GM12878 (cell line): Measurements from ENCODE around the gene OSBPL3. TPM values are rescaled to one million over a fixed set of nuclear protein-coding genes. Genes with fewer than 3 reads are reported as not detected.

ENCODE experiments used
- ATF2 ChIP-seq: IDR thresholded peaks from 2 replicates; pipeline ENCODE4 v1.6.1; 2012; ENCODE audit warnings: low read length, inconsistent platforms
- ATF3 ChIP-seq: IDR thresholded peaks from 2 replicates; pipeline ENCODE4 v1.6.1; 2011; ENCODE audit warnings: low read depth, mild to moderate bottlenecking, low read length, moderate library complexity, borderline replicate concordance; ENCODE audit errors: extremely low read depth
- BCLAF1 ChIP-seq: fragments of 450-650 bp; IDR thresholded peaks from 2 replicates; pipeline ENCODE4 v1.6.1; 2017; ENCODE audit warnings: antibody characterized with exemption, mild to moderate bottlenecking, moderate library complexity
- CBX5 ChIP-seq: sonication (generic); IDR thresholded peaks from 2 replicates; pipeline ENCODE4 v1.6.1; 2016; ENCODE audit warnings: low read depth, moderate library complexity, mild to moderate bottlenecking, inconsistent platforms
- CEBPB ChIP-seq, 2 experiments: fragments of 150-350 bp in 1 of 2; IDR thresholded peaks; 2 replicates each; pipeline ENCODE4 v1.6.1; 2012 to 2014; ENCODE audit warnings: low read depth in 2 of 2, low read length in 2 of 2, borderline replicate concordance in 1 of 2, inconsistent platforms in 1 of 2
- CREB1 ChIP-seq: IDR thresholded peaks from 2 replicates; pipeline ENCODE4 v1.6.1; 2012; ENCODE audit warnings: low read depth, mild to moderate bottlenecking, inconsistent platforms
- CREM ChIP-seq: IDR thresholded peaks from 2 replicates; pipeline ENCODE4 v1.6.1; 2014; ENCODE audit warnings: antibody characterized with exemption, low read depth
- EED ChIP-seq: sonication (generic); IDR thresholded peaks from 2 replicates; pipeline ENCODE4 v1.6.1; 2016; ENCODE audit warnings: antibody characterized with exemption, low read depth
- EP300 ChIP-seq, 2 experiments: fragments of 150-350 bp in 1 of 2; IDR thresholded peaks; 2 replicates each; pipeline ENCODE4 v1.6.1; 2011 to 2012; ENCODE audit warnings: low read depth in 2 of 2, low read length in 2 of 2, borderline replicate concordance in 1 of 2, improper control_type of control experiment in 1 of 2, inconsistent platforms in 1 of 2; ENCODE audit not compliant: control insufficient read depth in 1 of 2
- IKZF2 ChIP-seq, 2 experiments: fragments of 450-650 bp; IDR thresholded peaks; 2 replicates each; pipeline ENCODE4 v1.6.1; 2017; ENCODE audit warnings: mild to moderate bottlenecking in 2 of 2, moderate library complexity in 2 of 2
- JUNB ChIP-seq: IDR thresholded peaks from 2 replicates; pipeline ENCODE4 v1.6.1; 2016; ENCODE audit warnings: antibody characterized with exemption, mild to moderate bottlenecking
- JUND ChIP-seq: IDR thresholded peaks from 2 replicates; pipeline ENCODE4 v1.6.1; 2012; ENCODE audit warnings: low read depth, mild to moderate bottlenecking, low read length, improper control_type of control experiment, moderate library complexity
- MTA2 ChIP-seq: fragments of 450-650 bp; IDR thresholded peaks from 2 replicates; pipeline ENCODE4 v1.6.1; 2016; ENCODE audit warnings: low read depth, mild to moderate bottlenecking, moderate library complexity
- MTA3 ChIP-seq: IDR thresholded peaks from 2 replicates; pipeline ENCODE4 v1.6.1; 2012; ENCODE audit warnings: low read length, inconsistent platforms, borderline replicate concordance
- PAX5 ChIP-seq: IDR thresholded peaks from 2 replicates; pipeline ENCODE4 v1.6.1; 2011; ENCODE audit warnings: low read depth, low read length, borderline replicate concordance
- PML ChIP-seq: IDR thresholded peaks from 2 replicates; pipeline ENCODE4 v1.6.1; 2012; ENCODE audit warnings: low read length, inconsistent platforms
- POLR2AphosphoS5 ChIP-seq: IDR thresholded peaks from 2 replicates; pipeline ENCODE4 v1.6.1; 2011; ENCODE audit warnings: mild to moderate bottlenecking, low read length, inconsistent platforms
- RAD21 ChIP-seq: IDR thresholded peaks from 2 replicates; pipeline ENCODE4 v1.6.1; 2011; ENCODE audit warnings: mild to moderate bottlenecking, low read depth, low read length, moderate library complexity; ENCODE audit not compliant: insufficient read depth
- RFX5 ChIP-seq: IDR thresholded peaks from 2 replicates; pipeline ENCODE4 v1.6.1; 2011; ENCODE audit warnings: low read depth, low read length, improper control_type of control experiment
- SMARCA5 ChIP-seq: fragments of 450-650 bp; IDR thresholded peaks from 2 replicates; pipeline ENCODE4 v1.6.1; 2017; ENCODE audit warnings: mild to moderate bottlenecking
- SPI1 ChIP-seq: IDR thresholded peaks from 2 replicates; pipeline ENCODE4 v1.6.1; 2011; ENCODE audit warnings: low read depth, mild to moderate bottlenecking, low read length, moderate library complexity, borderline replicate concordance; ENCODE audit not compliant: insufficient read depth
- TAF1 ChIP-seq: IDR thresholded peaks from 2 replicates; pipeline ENCODE4 v1.6.1; 2011; ENCODE audit warnings: mild to moderate bottlenecking, low read depth, low read length, borderline replicate concordance
- TBL1XR1 ChIP-seq: IDR thresholded peaks from 2 replicates; pipeline ENCODE4 v1.6.1; 2012; ENCODE audit warnings: low read depth, low read length, improper control_type of control experiment
- TCF12 ChIP-seq: IDR thresholded peaks from 2 replicates; pipeline ENCODE4 v1.6.1; 2011; ENCODE audit warnings: low read depth, mild to moderate bottlenecking, low read length
- YY1 ChIP-seq: IDR thresholded peaks from 2 replicates; pipeline ENCODE4 v1.6.1; 2011; ENCODE audit warnings: low read depth, mild to moderate bottlenecking, low read length
- ZBED1 ChIP-seq: IDR thresholded peaks from 2 replicates; pipeline ENCODE4 v1.6.1; 2016; ENCODE audit warnings: borderline replicate concordance
- polyA plus RNA-seq, 11 experiments: library from polyadenylated mRNA; depleted of rRNA in 4 of 11; unstranded in 6 of 11; stranded (reverse) in 5 of 11; fragments of >200 nt; fragmentation: Nextera tagmentation in 4 of 11; fragmentation: Illumina TruSeq in 1 of 11; extraction: Ambion mirVana in 4 of 11; extraction: Trizol in 1 of 11; gene quantifications; 1 replicate in 1 of 11; 2 replicates in 10 of 11; pipeline versions ENCODE4 v1.2.1 to v1.2.3, GENCODE V29; 2011 to 2016; ENCODE audit warnings: inconsistent platforms in 2 of 11, missing spikeins in 2 of 11, low read depth in 1 of 11
- total RNA-seq, 4 experiments: library from RNA; depleted of rRNA in 3 of 4; stranded (reverse); fragments of >200 nt in 3 of 4; fragmentation: Illumina TruSeq in 1 of 4; extraction: Trizol in 1 of 4; gene quantifications; 2 replicates each; pipeline versions ENCODE4 v1.2.1 to v1.2.3, GENCODE V29; 2013 to 2021

The OSBPL3 gene
- total and polyA plus RNA-seq, 10 of the 15 experiments (the other 5 are each of a cell fraction or from before 2014, with no cell fraction given), result 6.1 to 46.6 (median 27.0) TPM

DNA sequence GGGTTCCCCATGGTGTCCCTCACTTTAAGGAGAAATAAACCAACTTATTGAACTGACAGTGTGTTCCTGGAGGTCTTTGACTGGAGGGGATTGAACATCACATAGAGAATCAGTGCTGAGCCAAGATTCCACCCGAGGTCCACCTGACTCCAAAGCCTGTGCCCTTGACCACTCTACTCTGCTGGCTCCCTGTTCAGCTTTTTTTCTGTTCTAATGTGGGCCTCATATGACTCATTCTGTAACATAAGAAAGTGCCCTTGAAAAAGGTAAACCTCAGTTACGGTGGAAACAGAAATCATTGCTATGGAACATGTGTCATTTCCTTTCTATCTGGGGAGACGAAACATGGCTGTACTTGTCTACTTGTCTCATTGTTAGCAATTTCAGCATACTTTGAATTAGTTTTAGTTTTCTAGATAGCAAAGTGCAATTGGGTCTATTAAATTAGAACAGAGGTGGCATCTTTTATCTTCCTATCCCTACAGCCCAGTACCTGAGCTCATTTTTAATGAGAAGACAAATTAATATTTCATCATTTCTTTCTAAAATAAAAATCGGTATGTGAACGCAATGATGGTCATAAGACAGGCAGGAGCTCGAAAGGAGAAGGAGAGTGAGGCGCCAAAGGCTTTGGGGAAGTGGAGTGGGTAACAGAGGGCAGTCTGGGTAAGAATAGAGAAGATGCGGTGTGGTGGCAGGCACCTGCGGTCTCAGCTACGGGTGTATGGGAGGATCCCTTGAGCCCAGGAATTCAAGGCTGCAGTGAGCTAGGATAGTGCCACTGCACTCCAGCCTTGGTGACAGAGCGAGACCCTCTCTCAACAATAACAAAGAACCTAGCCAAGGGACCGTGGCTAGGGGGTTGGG is 224.2 kb downstream of the OSBPL3 start (continued):
- TF ChIP-seq TCF12 (0 out of 2 replicates have a peak, but pooled peaks have one; percentile 10), POLR2AphosphoS5 (no peak), TBL1XR1 (0 out of 2 replicates have a peak, but pooled peaks have one; percentile 41), PAX5 (peak; percentile 52; the same call in 1 of the 2 replicates), MTA2 (peak; percentile 56; the same call in 1 of the 2 replicates), CBX5 (0 out of 2 replicates have a peak, but pooled peaks have one; percentile 17), ATF2 (peak; percentile 90; the same call in 1 of the 2 replicates), EED (peak; percentile 74), TAF1 (no peak), CREB1 (peak; percentile 70), CEBPB (IDR thresholded peaks at IDR 0.05; ENCODE audit: borderline replicate concordance in 1 of 2, low read depth in 2 of 2, low read length in 2 of 2) (peak in 1 of 2 experiments; percentile 71; a peak in 1 of 4 replicates), PML (peak; percentile 96), CREM (peak; percentile 81), IKZF2 (IDR thresholded peaks at IDR 0.05) (peak; percentile 61 to 78; a peak in 3 of 4 replicates), JUND (no peak), EP300 (IDR thresholded peaks at IDR 0.05; ENCODE audit: borderline replicate concordance in 1 of 2, control insufficient read depth in 1 of 2, low read depth in 2 of 2, low read length in 2 of 2) (peak; percentile 36 to 50; a peak in 2 of 4 replicates), MTA3 (peak; percentile 90), ZBED1 (peak; percentile 69; the same call in 1 of the 2 replicates), SPI1 (peak; percentile 60), JUNB (peak; percentile 91), RAD21 (0 out of 2 replicates have a peak, but pooled peaks have one; percentile 15), ATF3 (no peak), SMARCA5 (no peak), RFX5 (no peak), BCLAF1 (no peak), YY1 (peak; percentile 32; the same call in 1 of the 2 replicates)
